Urinary bladder (tissue), 4 donors: Measurements from ENCODE around the gene PGBD5. TPM values are rescaled to one million over a fixed set of nuclear protein-coding genes. Genes with fewer than 3 reads are reported as not detected.
"Not testable (repeated sequence)": the region's sequence is repeated elsewhere in the genome, so short reads cannot be mapped to it uniquely, and the experiment has no call there.

ENCODE experiments used
- DNase-seq: peaks from one replicate; pipeline ENCODE4 v3.0.0-alpha.2; 2015; ENCODE audit errors: extremely low spot score
- H3K27ac ChIP-seq: one replicate; pipeline ENCODE4 v1.5.1; 2013; ENCODE audit warnings: low read depth, mild to moderate bottlenecking, moderate library complexity
- H3K36me3 ChIP-seq: one replicate; pipeline ENCODE4 v1.6.1; 2013; ENCODE audit warnings: mild to moderate bottlenecking, moderate library complexity; ENCODE audit not compliant: insufficient read depth
- H3K4me1 ChIP-seq: one replicate; pipeline ENCODE4 v1.6.1; 2013; ENCODE audit warnings: mild to moderate bottlenecking, moderate library complexity; ENCODE audit not compliant: insufficient read depth
- H3K4me3 ChIP-seq: one replicate; pipeline ENCODE4 v1.5.1; 2013; ENCODE audit warnings: low read depth, low read length
- WGBS: extraction: QIAGEN DNeasy Blood & Tissue Kit; methylation state at CpG from one replicate; pipeline ENCODE4 v1.1.7; 2013; 5-methylcytosine and 5-hydroxymethylcytosine counted together
- polyA plus RNA-seq: library from polyadenylated mRNA; stranded (reverse); fragments of 200-250 nt; gene quantifications from one replicate; pipeline ENCODE4 v1.2.3, GENCODE V29; 2013
- total RNA-seq: library from RNA; depleted of rRNA; stranded (reverse); fragments of >200 nt; gene quantifications from one replicate; pipeline ENCODE4 v1.2.3, GENCODE V29; 2014
- donor health status: healthy with polysubstance abuse.
- donor health status: healthy.

The PGBD5 gene
- total and polyA plus RNA-seq, 2 donors: 0.52 to 2.5 TPM

DNA sequence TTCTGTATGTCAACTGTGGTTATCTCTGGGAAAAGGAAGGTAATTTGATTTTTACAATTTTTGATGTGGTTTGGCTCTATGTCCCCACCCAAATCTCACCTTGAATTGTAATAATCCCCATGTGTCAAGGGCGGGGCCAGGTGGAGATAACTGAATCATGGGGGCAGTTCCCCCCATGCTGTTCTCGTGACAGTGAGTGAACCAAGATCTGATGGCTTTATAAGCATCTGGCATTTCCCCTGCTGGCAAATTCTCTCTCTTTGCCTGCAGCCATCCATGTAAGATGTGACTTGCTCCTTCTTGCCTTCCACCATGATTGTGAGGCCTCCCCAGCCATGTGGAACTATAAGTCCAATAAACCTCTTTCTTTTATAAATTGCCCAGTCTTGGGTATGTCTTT is 5.8 kb downstream of the PGBD5 start:
- 83% methylated on average over 2 of the region's 2 CpGs for WGBS
- not testable (repeated sequence) for H3K36me3 ChIP-seq, DNase-seq, H3K4me1 ChIP-seq, H3K27ac ChIP-seq, H3K4me3 ChIP-seq

GRCh38 chr1:230416430-230416829 is 9.7 kb downstream of the PGBD5 start:
- no peaks in the 10 kb centered on the region for H3K36me3 ChIP-seq
- DNase-seq: no peak
- 83% methylated on average over 7 of the region's 7 CpGs for WGBS
- no peak overlapping the region for H3K27ac ChIP-seq
- no peaks in the 10 kb centered on the region for H3K4me1 ChIP-seq
- no peak overlapping the region for H3K4me3 ChIP-seq

DNA sequence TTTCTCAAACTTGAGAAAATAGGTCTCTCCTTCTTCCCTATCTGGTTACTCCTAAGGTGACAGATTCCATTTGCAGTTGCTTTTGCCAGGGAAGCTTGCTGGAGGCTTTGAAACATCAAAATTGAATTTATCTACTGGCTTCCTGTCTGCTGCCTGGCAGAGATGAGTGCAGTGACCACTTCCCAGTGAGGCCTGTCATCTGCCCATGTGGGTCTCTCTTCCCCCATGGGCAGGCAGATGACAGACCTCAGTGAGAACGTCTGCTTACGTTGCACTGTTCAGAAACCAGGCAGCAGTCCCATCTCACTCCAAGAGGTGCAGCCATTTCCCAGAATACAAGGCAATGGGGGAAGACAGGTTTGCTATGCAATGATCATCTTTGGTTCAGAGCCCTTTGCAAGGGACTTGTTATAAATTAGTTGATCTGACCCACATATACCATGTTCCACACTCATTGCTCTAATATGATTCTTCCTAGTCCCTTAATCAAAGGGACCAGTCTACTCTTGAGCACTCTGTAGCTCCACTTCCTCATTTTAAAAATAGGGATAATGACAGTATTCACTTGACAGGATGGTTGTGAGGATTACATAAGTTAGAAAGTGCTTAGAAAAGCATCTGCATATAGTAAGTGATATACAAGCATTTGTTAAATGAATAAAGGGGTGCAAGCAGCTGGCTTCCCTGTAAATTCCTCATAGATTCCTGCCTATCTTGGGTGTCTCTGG is 10.6 kb downstream of the PGBD5 start:
- no peaks in the 10 kb centered on the region for H3K36me3 ChIP-seq
- H3K27ac ChIP-seq: no peak overlapping the region
- WGBS: 68% methylated on average over 2 of the region's 2 CpGs
- no peak overlapping the region for H3K4me3 ChIP-seq
- no peak for DNase-seq
- H3K4me1 ChIP-seq: no peaks in the 10 kb centered on the region

GRCh38 chr1:230414694-230415093 is 11.4 kb downstream of the PGBD5 start:
- Histone ChIP-seq H3K4me1 (no peaks in the 10 kb centered on the region), H3K4me3 (no peak overlapping the region), H3K27ac (no peak overlapping the region), H3K36me3 (no peaks in the 10 kb centered on the region)
- DNase-seq: no peak
- WGBS: 82% methylated on average over 4 of the region's 4 CpGs

DNA sequence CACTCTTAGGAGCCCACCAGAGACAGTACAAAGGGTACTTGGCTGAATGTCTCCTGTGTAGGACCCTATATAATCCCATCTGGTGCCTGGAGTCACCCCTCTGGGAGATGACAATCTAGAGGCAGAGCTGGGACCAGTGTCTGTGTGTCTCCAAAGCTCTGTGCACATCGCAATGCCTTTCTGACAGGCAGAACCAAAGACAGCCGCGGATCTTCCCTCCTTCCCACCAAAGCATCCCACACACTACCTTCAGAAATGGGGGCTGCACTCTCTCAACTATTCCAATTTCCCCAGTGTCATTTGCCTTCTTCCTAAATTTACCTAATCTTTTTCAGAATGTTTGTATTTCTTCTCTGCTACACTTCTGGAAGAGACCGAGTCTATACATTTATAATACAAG is 12.0 kb downstream of the PGBD5 start:
- no peak for DNase-seq
- H3K27ac ChIP-seq: no peak overlapping the region
- no peak overlapping the region for H3K4me3 ChIP-seq
- no peaks in the 10 kb centered on the region for H3K4me1 ChIP-seq
- no peaks in the 10 kb centered on the region for H3K36me3 ChIP-seq
- 94% methylated on average over 4 of the region's 4 CpGs for WGBS

- Histone ChIP-seq H3K4me1 (no peaks in the 10 kb centered on the region), H3K36me3 (no peaks in the 10 kb centered on the region), H3K27ac (no peak overlapping the region), H3K4me3 (no peak overlapping the region)
- 86% methylated on average over 6 of the region's 6 CpGs for WGBS
- no peak for DNase-seq
These were observed 13.1 kb downstream of the PGBD5 start for GRCh38 chr1:230413061-230413460.

GRCh38 chr1:230408971-230409370 is 17.2 kb downstream of the PGBD5 start:
- no peak for DNase-seq
- H3K4me3 ChIP-seq: no peak overlapping the region
- WGBS: 76% methylated on average over 2 of the region's 2 CpGs

GRCh38 chr1:230407351-230407750 is 18.8 kb downstream of the PGBD5 start:
- DNase-seq: no peak
- 72% methylated on average over 2 of the region's 2 CpGs for WGBS
- no peak overlapping the region for H3K27ac ChIP-seq
- no peaks in the 10 kb centered on the region for H3K36me3 ChIP-seq
- no peak overlapping the region for H3K4me3 ChIP-seq
- no peaks in the 10 kb centered on the region for H3K4me1 ChIP-seq

More at GRCh38 chr1:230408971-230409370, 17.2 kb downstream of the PGBD5 start:
- Histone ChIP-seq H3K27ac (no peak overlapping the region), H3K36me3 (no peaks in the 10 kb centered on the region), H3K4me1 (no peaks in the 10 kb centered on the region)

DNA sequence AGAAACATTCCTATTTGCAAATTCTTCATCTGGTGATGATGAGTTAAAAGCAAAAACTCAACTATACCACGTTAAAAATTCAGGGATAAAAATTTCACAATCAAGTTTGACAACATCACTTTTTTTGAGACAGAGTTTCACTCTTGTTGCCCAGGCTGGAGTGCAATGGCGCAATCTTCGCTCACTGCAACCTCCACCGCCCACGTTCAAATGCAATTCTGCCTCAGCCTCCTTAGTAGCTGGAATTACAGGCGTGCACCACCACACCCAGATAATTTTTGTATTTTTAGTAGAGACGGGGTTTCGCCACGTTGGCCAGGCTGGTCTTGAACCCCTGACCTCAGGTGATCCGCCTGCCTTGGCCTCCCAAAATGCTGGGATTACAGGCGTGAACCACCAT is 19.4 kb downstream of the PGBD5 start:
- DNase-seq, H3K4me3 ChIP-seq, H3K36me3 ChIP-seq, H3K4me1 ChIP-seq, H3K27ac ChIP-seq: not testable (repeated sequence)
- WGBS: 88% methylated on average over 11 of the region's 11 CpGs

- Histone ChIP-seq H3K4me1 (no peaks in the 10 kb centered on the region), H3K4me3 (no peak overlapping the region), H3K36me3 (no peaks in the 10 kb centered on the region), H3K27ac (no peak overlapping the region)
- WGBS: 89% methylated on average over 7 of the region's 7 CpGs
- no peak for DNase-seq
These were observed 22.7 kb downstream of the PGBD5 start for GRCh38 chr1:230403442-230403841.

DNA sequence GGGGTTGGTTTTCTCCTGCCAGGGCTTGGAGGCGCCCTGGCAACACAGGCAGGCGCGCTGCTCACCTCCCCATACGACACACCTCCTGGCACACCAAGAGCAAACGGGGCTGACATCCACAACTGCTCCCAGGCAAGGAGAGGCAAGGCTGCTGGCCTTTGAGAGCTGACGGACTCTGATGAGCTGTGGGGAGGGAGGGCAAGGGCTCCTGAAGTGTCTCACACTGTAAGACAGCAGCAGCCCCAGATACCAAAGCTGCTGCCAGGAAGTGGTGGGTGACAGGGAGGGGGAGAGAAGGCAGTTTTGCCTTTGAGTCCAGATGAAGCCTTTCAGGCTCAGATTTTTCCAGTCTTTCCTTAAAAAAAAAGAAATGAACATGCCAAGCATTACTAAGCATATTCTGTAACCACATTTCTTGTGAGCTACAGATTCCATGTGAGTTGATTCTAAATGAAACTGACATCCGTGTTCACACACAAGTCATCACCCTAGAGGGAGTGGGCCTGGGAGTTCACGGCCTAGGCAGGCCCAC is 24.3 kb downstream of the PGBD5 start:
- DNase-seq: no peak
- H3K4me1 ChIP-seq: no peaks in the 10 kb centered on the region
- WGBS: 52% methylated on average over 8 of the region's 8 CpGs
- no peak overlapping the region for H3K27ac ChIP-seq
- no peaks in the 10 kb centered on the region for H3K36me3 ChIP-seq
- H3K4me3 ChIP-seq: no peak overlapping the region

DNA sequence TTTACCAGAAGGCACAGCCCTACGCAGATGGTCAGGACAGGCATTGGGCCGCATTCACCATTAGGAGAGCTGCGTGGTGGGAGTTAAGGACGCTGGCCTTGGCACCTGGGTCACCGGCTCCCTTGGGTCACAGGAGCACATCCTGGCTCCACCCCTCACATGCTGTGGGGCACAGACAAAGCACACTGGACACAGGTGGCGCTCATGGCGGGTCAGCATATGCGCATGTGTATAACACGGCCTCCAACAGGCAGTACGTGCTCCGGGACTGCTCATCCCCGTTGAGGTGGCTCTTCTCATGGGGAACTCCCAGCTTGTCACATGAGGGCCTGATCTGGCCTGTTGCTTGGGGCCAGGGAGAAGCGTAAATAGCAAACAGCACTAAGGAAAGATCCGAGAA is 25.0 kb downstream of the PGBD5 start:
- Histone ChIP-seq H3K4me1 (no peaks in the 10 kb centered on the region), H3K36me3 (no peaks in the 10 kb centered on the region), H3K27ac (no peak overlapping the region), H3K4me3 (no peak overlapping the region)
- WGBS: 92% methylated on average over 14 of the region's 14 CpGs
- no peak for DNase-seq

DNA sequence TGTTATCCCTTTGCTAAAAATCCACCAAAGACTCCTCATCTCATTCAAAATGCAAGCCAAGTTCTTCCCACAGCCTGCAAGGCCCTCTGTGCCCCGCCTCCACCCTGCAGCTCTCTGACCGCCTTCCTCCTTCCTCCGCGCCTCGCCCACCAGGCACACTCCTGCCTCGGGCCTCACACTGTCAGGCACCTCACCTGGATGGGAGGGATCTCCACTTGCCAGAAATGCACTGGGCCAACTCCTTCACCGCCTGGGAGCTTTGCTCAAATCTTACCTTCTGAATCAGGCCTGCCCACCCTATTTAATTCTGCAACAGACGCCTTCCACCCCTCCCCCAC is 26.2 kb downstream of the PGBD5 start:
- no peak overlapping the region for H3K27ac ChIP-seq
- 85% methylated on average over 8 of the region's 8 CpGs for WGBS
- DNase-seq: no peak
- no peaks in the 10 kb centered on the region for H3K36me3 ChIP-seq
- H3K4me3 ChIP-seq: no peak overlapping the region
- H3K4me1 ChIP-seq: no peaks in the 10 kb centered on the region

DNA sequence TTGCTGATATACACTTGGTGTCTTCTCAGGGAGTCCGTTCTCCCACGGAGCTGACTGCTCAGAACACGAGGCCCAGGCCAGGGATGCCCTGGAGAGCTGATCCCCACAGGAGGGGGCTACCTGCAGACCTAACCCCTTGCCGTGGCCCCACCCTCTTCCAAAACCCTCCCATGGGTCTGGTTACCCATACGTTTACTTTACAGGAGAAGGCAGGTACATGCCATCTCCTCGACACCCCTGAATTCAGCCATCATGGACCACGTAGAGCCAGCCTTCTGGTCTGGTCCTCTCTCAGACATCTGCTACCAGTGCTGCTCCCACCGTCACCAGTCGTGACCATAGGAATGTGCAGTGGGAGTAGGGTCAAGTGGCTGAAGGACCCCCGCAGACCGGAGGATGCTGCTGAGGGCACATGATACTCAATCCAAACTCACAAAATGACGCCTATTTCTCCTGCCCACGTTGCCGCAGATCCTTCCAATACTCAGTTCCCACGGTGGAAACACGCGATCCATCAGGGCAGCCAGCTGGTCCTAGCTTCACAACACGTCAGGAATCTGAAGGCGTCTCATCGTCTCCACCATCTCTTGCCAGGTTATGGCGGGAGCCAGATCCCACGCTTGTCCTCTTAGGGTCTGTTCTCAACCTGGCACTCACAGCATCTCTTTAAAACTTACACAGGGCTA is 26.7 kb downstream of the PGBD5 start:
- Histone ChIP-seq H3K4me1 (no peaks in the 10 kb centered on the region), H3K36me3 (no peaks in the 10 kb centered on the region), H3K27ac (no peak overlapping the region), H3K4me3 (no peak overlapping the region)
- 91% methylated on average over 22 of the region's 22 CpGs for WGBS
- DNase-seq: no peak
